GM19023 (cell line): ENCODE measurements around the gene MANF.
"Not testable (repeated sequence)": the region's sequence is repeated elsewhere in the genome, so short reads cannot be mapped to it uniquely, and the experiment has no call there.

Experiments used
- ATAC-seq: cut with Tn5 transposase; IDR thresholded peaks from one replicate; pipeline ENCODE4 v1.9.1; 2021; ENCODE audit warnings: mild to moderate bottlenecking, moderate library complexity; ENCODE audit not compliant: unreplicated experiment

Gene MANF

DNA sequence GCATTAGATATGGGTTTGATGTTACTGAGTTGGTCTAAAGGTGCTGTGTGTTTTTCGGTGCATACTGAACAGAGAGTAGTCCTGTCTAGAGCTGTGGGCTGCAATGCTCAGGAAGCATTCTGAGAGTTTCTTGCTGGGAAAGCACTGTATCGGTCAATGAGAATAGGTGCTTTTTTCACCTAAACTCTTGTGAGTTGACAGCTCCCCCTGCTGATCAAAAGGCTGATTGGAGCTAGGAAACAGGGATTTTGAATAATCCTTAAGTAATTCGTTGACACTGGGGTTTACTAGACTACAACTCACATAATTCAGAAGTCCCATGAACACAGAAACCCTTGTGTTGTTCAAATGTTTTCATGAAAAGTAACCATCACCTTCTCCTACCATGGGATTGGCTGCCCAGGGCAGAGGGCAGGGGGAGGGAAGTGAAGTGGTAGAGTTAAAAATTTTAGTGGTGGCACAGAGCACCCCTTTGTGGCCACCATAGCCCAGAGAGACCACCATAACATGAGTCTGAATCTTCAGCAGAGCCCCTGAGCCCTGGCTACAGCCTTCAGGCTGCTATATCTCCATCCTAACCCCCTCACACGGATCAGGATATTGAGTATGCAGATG is 13.0 kb upstream of the MANF start:
- ATAC-seq = no peak

DNA sequence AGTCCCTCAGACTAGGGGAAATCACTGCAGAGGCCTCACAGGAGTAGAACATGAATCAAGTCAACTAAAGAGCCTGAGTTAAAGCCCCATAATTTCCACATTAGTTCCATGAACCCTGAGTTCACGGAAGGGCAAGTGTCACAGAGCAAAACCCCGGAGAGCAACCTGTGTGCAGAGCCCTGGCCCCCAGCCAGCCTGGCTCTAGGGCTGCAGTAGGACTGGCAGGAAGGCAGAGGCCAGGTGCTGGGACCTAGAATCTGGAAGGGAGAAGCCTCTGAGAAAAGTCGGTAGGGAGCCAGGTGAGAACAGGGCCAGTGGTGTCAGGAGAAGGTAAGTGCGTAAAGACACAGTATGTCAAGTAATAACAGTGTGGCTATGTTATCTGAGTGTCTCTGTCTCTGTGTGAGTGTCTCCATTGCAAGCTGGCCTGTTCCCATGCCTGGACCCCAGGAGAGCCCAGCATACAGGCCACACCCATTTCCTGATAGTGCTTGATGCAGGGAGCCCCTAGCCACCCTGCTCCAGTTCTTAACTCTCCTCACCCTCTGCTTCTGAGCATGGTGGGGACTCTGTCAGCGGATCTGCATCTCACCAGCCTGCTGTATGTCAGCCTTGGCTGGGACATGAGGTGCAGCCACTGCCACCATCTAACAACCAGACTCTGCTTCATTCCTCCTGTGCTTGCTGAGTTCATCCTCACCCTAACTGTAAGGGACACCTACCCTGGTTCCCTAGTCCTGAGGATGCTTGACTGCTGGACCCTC is 11.3 kb upstream of the MANF start:
- no peak for ATAC-seq

DNA sequence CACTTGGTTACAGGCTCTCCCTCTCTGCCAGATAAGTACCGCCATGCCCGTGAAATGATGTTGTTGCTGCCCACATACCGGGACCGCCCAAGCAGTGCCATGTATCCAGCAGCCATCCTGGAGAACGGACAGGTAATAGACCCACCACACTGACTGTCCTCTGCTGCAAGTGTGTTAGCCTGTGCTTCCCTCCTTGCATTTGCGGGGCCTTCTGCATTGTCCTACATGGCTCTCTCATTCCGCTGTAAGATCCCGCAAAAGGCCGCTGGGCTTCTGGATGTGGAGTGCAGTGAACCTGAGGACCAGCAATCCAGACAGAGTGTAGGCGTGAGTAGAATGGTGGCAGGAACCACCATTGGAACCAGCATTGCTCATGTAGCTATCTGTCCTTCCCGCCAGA is 10.6 kb upstream of the MANF start:
- ATAC-seq = no peak

DNA sequence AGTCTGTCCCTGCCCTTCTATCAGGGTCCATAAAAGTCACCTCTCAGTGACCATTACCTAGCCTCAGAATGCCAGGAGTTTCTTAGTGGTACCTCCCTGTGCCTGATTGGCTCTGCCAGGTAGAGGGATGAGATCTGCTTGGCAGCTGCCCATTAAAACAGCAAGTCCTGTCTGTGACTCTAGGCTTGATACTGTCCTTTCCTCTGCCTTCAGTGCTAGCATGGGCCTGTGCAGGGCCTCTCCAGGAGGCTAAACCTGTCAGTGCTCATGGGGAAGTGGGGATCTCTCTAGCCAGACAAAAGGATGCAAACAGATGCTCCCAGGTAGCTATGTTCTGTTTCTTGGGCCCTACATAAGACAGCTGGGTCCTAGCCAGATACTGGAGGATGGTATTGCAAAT is 10.0 kb upstream of the MANF start:
- ATAC-seq = no peak

DNA sequence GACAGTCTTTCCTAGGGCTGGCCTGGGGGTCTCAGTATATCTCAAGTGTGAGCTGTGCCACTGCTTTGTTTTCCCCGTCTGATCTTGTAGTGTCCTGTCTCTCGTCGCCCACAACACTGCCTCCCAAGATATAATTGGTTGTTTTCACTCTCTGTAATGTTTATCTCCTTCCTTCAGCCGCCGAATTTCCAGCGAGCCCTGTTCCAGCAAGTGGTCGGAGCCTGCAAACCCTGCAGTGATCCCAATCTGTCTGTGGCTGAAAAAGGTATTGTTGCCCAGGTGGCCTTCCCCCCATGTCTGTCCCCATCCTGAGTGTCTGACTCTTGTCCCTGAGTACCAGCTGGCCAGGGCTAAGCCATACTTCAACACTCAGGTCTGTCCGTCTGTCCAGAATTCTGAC is 9.5 kb upstream of the MANF start:
- no peak for ATAC-seq

DNA sequence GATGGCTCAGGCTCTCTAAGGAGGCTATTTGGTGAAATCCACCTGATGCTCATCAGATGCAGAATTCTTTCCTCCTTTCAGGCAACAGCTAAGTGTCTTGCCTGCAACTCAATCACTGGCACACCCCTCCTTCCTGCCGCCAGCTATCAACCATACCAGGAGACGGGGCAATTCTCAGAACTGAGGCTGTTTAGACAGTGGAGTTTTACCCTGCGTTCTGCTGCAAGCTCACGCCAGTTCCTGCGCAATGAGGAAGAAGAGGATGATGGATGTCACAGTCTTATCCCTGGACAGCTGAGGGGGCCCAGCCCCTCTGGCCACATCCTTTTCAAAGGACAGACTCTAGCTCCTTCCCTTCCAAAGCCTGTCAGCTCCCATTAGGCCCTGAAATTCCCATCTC is 7.0 kb upstream of the MANF start:
- no peak for ATAC-seq

DNA sequence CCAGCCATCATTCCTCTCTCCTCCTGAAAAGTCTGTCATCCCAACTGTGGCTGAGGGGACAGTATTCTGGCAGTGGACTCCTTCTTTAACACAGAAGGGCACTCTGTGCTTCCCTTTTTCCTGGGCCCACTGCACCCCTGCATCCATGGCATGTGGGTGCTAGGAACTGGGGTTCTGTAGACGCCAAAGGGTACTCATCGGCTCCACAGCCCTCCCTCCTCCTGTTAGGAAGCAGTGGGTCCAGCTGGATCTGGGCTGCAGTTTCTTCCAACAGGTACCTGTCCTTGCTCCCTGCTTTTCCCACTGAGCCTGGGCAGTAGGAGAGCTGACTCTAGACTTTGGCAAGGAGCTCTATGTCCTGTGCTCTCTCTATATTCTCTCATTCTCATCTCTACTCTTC is 6.4 kb upstream of the MANF start:
- no peak for ATAC-seq

DNA sequence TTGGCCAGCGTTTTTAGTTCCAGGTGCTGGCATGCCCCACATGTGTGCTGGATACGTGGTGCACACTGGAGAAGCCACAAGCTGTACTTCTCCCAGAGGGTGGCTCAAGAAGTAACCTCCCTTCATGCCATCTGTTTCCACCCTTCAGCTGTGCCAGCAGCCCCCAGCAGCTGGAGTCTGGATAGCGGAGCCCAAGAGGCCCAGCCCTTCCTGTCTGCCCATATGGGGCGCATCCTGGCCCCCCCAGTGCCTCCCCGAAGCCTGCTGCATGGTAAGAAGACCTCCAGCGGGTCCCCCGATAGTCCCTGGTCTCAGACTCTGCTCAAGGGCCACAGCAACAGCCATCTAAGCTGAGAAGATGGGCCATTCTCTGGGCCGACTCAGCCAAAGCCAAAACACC is 5.8 kb upstream of the MANF start:
- ATAC-seq = no peak

DNA sequence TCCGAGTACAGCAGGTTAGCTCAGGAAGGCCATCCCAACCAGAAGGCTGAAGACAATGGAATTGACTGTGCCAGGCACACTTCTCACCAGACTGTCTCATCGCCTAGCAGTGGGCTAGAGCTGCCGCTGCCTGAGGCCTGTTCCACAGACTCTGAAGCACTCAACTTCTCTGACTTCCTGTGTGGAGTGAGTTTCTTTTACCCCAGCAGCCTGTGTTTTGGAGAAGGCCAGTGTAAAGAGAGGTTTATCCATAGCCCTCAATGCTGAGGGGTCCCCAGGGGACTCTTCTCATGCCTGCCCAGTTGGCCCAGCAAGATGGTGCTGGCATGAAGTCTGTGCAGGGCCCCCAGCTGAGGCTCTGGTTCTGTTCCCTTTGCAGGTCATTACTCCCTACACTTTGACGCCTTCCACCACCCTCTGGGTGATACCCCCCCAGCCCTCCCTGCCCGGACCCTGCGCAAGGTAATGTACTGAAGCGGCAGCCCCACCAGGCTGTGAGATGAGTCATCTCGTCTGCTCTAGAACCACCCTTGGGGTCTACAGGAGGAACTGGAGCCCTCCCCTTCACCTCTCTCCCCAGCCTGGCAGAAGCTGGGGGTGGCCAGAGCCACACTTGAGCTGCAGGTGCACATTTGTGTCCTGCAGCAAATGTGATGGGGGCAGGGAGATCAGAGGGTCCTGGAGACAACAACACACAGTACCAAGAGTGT is 5.2 kb upstream of the MANF start:
- ATAC-seq = no peak

DNA sequence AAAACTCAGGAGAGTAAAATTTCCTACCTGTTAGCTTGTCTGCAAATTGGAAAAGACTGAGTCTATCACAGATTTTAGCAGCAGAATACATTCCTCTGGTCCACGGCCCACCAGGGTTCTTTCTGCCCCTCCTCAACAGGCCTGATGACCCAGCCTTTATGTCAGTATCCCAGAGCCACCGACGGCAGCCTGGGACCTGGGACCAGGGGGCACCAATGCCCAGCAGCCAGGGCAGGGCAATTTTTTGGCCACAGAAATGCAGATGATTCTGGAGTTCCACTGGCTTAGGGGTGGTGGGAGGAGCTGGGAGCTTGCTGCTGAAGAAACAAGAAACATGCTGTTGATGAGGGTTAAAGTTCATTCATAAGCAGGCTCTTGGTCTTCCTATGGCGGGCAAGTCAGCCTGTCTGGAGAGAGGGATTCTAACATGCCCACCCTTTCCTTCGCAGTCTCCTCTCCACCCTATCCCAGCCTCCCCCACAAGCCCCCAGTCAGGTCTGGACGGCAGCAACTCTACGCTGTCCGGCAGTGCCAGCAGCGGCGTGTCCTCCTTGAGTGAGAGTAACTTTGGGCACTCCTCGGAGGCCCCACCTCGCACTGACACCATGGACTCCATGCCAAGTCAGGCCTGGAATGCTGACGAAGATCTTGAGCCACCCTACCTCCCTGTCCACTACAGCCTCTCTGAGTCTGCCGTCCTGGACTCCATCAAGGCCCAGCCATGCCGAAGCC is 4.3 kb upstream of the MANF start:
- ATAC-seq = no peak

DNA sequence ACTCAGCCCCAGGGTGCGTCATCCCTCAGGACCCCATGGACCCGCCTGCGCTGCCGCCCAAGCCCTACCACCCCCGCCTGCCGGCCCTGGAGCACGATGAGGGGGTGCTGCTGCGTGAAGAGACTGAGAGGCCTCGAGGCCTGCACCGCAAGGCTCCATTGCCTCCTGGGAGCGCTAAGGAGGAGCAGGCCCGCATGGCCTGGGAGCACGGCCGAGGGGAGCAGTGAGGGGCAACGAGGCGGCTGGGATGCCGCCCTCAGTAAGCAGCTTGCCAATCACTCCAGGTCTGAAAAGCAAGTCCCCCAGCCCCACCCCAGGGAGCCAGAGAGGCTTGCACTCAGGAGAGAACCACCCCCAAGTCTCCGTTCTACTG is 3.8 kb upstream of the MANF start:
- ATAC-seq = no peak

DNA sequence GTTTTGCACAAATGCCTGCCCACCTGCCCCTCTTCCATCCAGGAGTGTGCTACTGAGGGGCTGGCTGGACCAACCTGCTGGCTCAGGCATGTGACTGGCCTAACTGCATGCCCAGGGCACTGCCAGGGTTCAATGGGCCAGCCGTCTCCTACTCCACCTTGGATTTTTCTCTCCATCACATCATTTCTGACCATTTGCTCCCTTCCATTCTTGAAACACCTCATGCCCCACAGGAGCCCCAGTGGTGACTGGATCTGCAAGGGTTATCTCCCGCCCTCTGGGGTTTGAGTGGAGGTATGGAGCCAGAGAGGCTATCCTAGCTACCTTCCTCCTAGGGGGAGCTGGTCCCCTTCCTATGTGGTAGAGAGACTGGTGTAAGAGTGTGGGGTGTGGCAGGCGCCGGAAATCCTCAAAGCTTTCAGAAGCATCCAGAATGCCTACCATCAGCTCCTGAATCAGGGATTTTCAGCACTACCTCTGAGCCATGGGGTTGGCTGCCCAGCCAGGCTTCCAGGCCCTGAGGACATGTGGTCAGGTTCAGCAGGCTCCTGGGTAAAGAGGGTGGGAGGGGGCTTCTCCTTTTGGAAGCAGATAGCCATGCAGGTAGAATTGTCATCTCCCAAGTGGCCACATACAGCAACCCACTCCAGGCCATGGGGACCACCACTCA is 2.9 kb upstream of the MANF start:
- ATAC-seq = no peak

DNA sequence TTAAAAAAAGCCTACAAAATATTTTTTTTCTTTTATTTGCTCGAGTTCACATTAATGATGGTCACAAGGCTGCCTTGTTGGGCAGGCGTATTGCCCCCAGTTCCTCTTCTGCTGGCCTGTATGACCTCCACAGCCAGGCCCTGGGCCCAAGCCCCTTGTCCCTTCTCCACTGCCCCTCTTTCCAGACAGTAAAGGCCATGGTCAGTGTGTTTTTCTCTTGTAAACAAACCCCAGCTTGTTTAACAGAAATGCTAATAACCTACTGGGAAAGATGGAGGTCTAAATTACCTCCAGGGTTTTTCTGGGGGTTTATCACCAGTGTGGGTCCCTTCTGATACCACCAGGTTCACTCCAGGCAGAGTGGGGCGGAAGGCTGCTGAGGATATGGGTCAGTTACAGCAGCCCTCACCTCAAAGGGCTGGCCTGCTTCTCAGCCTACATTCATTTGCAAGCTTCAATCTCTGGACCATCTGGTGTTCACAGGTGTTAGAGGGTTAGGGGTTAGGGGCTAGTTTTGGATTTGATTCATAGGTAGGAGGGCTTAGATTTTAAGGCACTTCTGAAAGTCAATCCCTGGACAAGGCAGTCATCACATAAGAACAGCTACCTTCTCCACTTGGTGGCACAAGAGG is 2.0 kb upstream of the MANF start:
- no peak for ATAC-seq

DNA sequence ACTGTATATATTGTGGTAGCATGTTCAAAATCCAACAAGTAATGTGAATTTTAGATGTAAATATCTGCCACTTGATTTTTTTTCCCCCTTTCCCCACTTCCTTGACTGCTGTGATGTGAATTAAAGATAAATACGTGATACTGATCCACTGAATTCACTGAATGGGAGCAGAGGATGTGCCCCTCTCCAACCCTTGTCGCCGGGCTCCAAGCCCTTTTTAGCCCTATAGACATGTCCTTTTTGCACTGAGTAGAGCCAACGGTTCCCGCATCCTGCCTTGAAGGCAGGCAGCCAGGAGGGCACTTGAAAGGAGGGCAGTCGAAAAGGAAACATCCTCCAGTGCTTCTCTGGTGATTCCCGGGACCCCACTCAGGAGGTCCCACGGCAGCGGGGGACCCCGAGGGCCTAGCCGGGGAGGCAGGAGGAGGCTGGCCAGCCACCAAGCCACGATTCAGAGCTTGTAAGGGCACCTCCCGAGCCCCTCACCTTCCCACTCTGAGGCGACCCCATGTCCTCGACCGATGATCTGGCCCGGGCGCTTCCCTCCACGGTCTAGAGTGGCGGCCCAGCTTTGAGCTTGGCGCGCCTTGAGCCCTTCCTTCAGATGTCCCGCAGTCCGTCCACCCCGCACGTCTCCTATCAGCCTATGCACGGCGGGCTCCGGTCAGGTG is 901 bp upstream of the MANF start:
- ATAC-seq = peak; percentile 25

DNA sequence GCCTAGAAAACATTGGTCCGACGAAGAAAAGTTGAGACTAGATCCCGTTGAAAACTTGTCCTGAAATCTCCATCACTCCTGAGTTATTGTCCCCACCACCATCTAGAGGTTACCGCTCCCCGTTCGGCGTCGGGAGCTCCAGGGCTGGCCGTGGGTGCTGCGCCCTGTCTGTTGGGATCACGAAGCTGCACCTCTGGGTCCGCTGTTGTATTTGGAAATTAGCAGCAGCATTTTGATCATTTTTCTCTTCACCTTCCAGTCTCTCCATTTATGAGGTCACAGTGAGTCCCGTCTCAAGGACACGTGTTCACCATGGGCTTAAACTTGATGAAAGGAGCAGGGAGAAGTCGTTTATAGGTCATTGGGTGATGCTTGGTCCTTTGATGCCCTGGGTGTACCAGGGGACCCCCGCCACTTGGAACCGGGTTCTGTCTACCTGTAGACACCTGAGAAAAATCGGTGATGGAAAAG is 565 bp downstream of the MANF start:
- ATAC-seq = no peak

DNA sequence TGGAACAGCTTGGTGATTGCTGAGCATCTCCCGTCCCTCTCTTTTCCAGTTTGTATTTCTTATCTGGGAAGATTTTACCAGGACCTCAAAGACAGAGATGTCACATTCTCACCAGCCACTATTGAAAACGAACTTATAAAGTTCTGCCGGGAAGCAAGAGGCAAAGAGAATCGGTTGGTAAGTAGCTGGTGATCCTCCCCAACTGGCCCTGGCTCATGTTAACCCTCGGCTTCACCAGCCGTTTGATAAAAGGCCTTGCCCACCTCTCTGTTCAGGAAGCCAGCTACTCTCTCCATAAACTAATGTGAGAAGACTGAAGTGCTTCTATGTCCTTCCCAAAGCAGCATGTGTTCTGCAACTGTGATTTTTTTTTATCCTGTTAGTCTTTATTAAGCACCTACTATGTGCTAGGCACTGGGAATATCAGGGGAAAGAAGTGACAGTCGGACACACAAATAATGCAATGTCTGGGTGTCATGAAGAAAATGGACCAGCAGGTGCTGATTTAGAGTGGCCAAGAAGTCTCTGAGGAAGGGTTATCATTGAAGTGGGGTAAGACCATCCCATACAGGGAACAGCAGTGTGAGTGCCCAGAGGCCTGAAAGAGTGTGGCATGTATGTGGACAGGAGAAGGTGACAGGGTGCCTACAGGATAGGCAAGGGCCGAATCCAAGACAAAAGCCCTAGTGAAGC is 1.2 kb downstream of the MANF start:
- ATAC-seq = no peak

DNA sequence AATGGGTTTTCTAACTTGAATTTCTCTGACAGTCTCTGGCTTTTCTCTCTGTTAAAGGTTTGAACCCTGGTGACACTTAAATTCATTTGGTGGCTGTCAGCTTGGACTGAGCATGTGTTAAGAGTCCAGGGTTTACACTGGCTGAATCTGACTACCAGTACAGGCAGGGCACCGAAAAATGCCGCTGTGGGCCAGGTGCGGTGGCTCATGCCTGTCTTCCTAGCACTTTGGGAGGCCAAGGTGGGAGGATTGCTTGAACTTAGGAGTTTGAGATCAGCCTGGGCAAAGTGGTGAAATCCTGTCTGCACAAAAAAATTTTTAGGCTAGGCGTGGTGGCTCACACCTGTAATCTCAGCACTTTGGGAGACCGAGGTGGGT is 1.8 kb downstream of the MANF start:
- ATAC-seq = no peak

DNA sequence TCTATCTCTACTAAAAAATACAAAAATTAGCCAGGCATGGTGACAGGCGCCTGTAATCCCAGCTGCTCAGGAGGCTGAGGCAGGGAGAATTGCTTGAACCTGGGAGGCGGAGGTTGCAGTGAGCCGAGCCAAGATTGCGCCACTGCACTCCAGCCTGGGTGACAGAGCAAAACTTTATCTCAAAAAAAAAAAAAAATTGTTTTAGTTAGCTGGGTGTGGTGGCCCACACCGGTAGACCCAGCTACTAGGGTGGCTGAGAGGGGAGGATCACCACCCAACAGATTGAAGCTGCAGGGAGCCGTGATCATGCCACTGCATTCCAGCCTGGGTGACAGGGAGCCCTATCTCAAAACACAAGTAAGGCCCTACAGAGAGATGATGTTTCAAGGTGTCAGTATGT is 2.2 kb downstream of the MANF start:
- not testable (repeated sequence) for ATAC-seq

DNA sequence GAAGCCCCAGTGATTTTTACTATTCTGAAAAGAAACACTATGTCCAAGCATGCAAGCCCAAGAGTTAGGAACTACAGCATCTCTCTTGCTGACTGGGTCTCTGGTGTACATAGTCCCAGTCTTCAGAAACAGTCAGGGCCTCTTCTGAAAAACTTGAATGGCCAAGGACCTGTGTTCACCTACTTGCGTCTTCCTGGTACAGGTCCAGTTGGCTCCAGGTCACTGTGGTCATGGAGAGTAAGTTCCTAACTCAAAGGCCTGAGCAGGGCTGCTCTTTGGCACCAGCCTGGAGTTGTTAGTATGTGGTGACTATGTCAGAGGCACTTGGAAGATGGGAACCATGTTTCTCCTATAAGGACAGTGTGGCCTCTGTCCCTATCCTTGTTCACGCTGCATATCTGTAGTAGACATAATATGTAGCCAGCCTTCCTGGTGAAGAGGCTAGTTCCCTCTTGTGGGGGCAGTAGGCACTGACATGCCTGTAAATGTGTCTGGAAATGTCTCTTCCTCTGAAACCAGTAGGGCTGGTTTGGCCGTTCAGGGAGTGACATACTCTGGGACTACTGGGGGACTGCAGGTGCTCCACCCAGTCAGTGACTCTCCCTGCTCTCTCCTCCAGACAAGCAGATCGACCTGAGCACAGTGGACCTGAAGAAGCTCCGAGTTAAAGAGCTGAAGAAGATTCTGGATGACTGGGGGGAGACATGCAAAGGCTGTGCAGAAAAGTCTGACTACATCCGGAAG is 3.4 kb downstream of the MANF start:
- no peak for ATAC-seq
